Measurements from ENCODE around the gene APEX1.
"Not testable (repeated sequence)": the region's sequence is repeated elsewhere in the genome, so short reads cannot be mapped to it uniquely, and the experiment has no call there.

Gene APEX1

GRCh38 chr14:20435582-20436362 is 19.3 kb upstream of the APEX1 start, which contains the start of gene KLHL33:
KLHL33 (minus strand) TSS chr14:20436166; CDS start chr14:20435811, 355 bp downstream.
- no peak for DNase-seq (ENCODE audit: low read depth)

- peak; percentile 59 for DNase-seq (ENCODE audit: low read depth)
Measured at GRCh38 chr14:20436363-20436755, 18.7 kb upstream of the APEX1 start.

GRCh38 chr14:20438664-20439063 is 16.4 kb upstream of the APEX1 start:
- DNase-seq (ENCODE audit: low read depth), result no peak

GRCh38 chr14:20440465-20440864 is 14.6 kb upstream of the APEX1 start:
- DNase-seq (ENCODE audit: low read depth), result no peak

- DNase-seq (ENCODE audit: low read depth), result no peak
Measured at GRCh38 chr14:20440882-20441281, 14.1 kb upstream of the APEX1 start.

- DNase-seq (ENCODE audit: low read depth), result no peak
Measured at GRCh38 chr14:20441461-20441860, 13.6 kb upstream of the APEX1 start.

GRCh38 chr14:20443650-20444049 is 11.4 kb upstream of the APEX1 start:
- DNase-seq (ENCODE audit: low read depth), result not testable (repeated sequence)

- no peak for DNase-seq (ENCODE audit: low read depth)
Measured at GRCh38 chr14:20446889-20447288, 8.1 kb upstream of the APEX1 start.

GRCh38 chr14:20452831-20453230 is 2.2 kb upstream of the APEX1 start:
- not testable (repeated sequence) for DNase-seq (ENCODE audit: low read depth)

GRCh38 chr14:20455355-20456300 is 602 bp downstream of the APEX1 start:
- peak; percentile 87 for DNase-seq (ENCODE audit: low read depth)

GRCh38 chr14:20456971-20457370 is 1.9 kb downstream of the APEX1 start:
- DNase-seq (ENCODE audit: low read depth), result no peak

- no peak for DNase-seq (ENCODE audit: low read depth)
Measured at GRCh38 chr14:20458031-20458789, 3.2 kb downstream of the APEX1 start.

- DNase-seq (ENCODE audit: low read depth), result peak; percentile 6
Measured at GRCh38 chr14:20460458-20461224, 5.6 kb downstream of the APEX1 start.

- peak; percentile 99 for DNase-seq (ENCODE audit: low read depth)
Measured at GRCh38 chr14:20461225-20462141, 6.5 kb downstream of the APEX1 start, which contains the start of gene PIP4P1. PIP4P1 (minus strand) TSS chr14:20461434; CDS start chr14:20461325, 109 bp downstream.

- DNase-seq (ENCODE audit: low read depth), result peak; percentile 3
Measured at GRCh38 chr14:20468764-20469241, 13.8 kb downstream of the APEX1 start.

GRCh38 chr14:20469242-20469889 is 14.3 kb downstream of the APEX1 start, which contains the start of gene PNP:
PNP (plus strand) TSS chr14:20469406; CDS start chr14:20469525, 119 bp downstream.
- peak; percentile 93 for DNase-seq (ENCODE audit: low read depth)

GRCh38 chr14:20469890-20470602 is 15.0 kb downstream of the APEX1 start:
- DNase-seq (ENCODE audit: low read depth), result peak; percentile 87

- DNase-seq (ENCODE audit: low read depth), result peak; percentile 45
Measured at GRCh38 chr14:20470603-20470901, 15.5 kb downstream of the APEX1 start.

All from ELR (cell line).